ENCODE data around the gene CUBN.

GRCh38 chr10:17051851-17052250 lies 77.8 kb downstream of the CUBN start:
- TF ChIP-seq CTCF (IDR thresholded peaks at IDR 0.05) (no peak), POLR2A (IDR thresholded peaks at IDR 0.05) (no peak)
